HG03439 (cell line): ENCODE measurements around the gene SOX18.

Experiments
- ATAC-seq: cut with Tn5 transposase; IDR thresholded peaks from one replicate; pipeline ENCODE4 v1.9.1; 2021; ENCODE audit warnings: mild to moderate bottlenecking, moderate library complexity; ENCODE audit not compliant: unreplicated experiment

SOX18 gene

GRCh38 chr20:64053841-64054661 is 4.6 kb upstream of the SOX18 start:
- no peak for ATAC-seq

GRCh38 chr20:64052987-64053840 is 3.8 kb upstream of the SOX18 start:
- no peak for ATAC-seq

- no peak for ATAC-seq
These were observed 2.9 kb upstream of the SOX18 start for GRCh38 chr20:64052326-64052722.

- ATAC-seq = no peak
These were observed 2.3 kb upstream of the SOX18 start for GRCh38 chr20:64051561-64052325.

- ATAC-seq = no peak
These were observed 1.6 kb upstream of the SOX18 start for GRCh38 chr20:64051033-64051452.

- ATAC-seq = no peak
These were observed 1.0 kb upstream of the SOX18 start for GRCh38 chr20:64050261-64051032.

GRCh38 chr20:64049878-64050260 is 430 bp upstream of the SOX18 start:
- no peak for ATAC-seq

GRCh38 chr20:64048402-64049044 is 916 bp downstream of the SOX18 start:
- ATAC-seq = no peak

GRCh38 chr20:64047968-64048401 is 1.5 kb downstream of the SOX18 start:
- ATAC-seq = no peak

GRCh38 chr20:64047046-64047389 is 2.4 kb downstream of the SOX18 start:
- no peak for ATAC-seq

- ATAC-seq = no peak
These were observed 4.0 kb downstream of the SOX18 start for GRCh38 chr20:64045346-64046011.

- no peak for ATAC-seq
These were observed 4.8 kb downstream of the SOX18 start for GRCh38 chr20:64044484-64045247.

GRCh38 chr20:64043768-64044167 is 5.7 kb downstream of the SOX18 start:
- ATAC-seq = no peak

- ATAC-seq = no peak
These were observed 7.2 kb downstream of the SOX18 start for GRCh38 chr20:64042054-64042781.

GRCh38 chr20:64041781-64042053 is 7.7 kb downstream of the SOX18 start:
- no peak for ATAC-seq

- ATAC-seq = no peak
These were observed 8.2 kb downstream of the SOX18 start for GRCh38 chr20:64041040-64041780.

GRCh38 chr20:64040231-64041039 is 9.0 kb downstream of the SOX18 start:
- ATAC-seq = no peak
